Left ventricle myocardium inferior (tissue), 1 donor: ENCODE results near the gene TYW5. TPM values are rescaled to one million over a fixed set of nuclear protein-coding genes. Genes with fewer than 3 reads are reported as not detected.

ENCODE experiments used
- DNase-seq: peaks from one replicate; pipeline ENCODE4 v3.0.0-alpha.2; 2020
- H3K27ac ChIP-seq: fragments of 200-600 bp; replicated peaks from 2 replicates; pipeline ENCODE4 v1.8.0; 2021
- H3K27me3 ChIP-seq: fragments of 200-600 bp; 2 replicates; pipeline ENCODE4 v1.8.0; 2021; ENCODE audit warnings: low read depth
- H3K36me3 ChIP-seq: fragments of 200-600 bp; 2 replicates; pipeline ENCODE4 v1.8.0; 2021
- H3K4me1 ChIP-seq: fragments of 200-600 bp; 2 replicates; pipeline ENCODE4 v1.8.0; 2021
- H3K4me3 ChIP-seq: fragments of 200-600 bp; 2 replicates; pipeline ENCODE4 v1.8.0; 2021; ENCODE audit warnings: mild to moderate bottlenecking, moderate library complexity
- H3K9me3 ChIP-seq: fragments of 200-600 bp; replicated peaks from 2 replicates; pipeline ENCODE4 v1.8.0; 2021
- CTCF ChIP-seq: fragments of 200-600 bp; IDR thresholded peaks from 2 replicates; pipeline ENCODE4 v1.8.0; 2021; ENCODE audit warnings: antibody characterized with exemption, mild to moderate bottlenecking, borderline replicate concordance
- intact Hi-C: fragments of 100-400 bp; cut with micrococcal nuclease; formaldehyde crosslinking; loops from one replicate; pipeline ENCODE4 v1.11.0; 2022
- total RNA-seq: library from RNA; stranded (reverse); fragmentation: NEBNext Ultra II Directional; extraction: Animal tissue kit (Norgen Biotek cat#: 25700); gene quantifications from one replicate; pipeline ENCODE4 v1.2.1, GENCODE V29; 2021
- donor health status: DM: no; HTN: yes; CAD: no; lungs with severe emphysema.

The TYW5 gene
- total RNA-seq, 1 donor from 2014 or later: 2.9 TPM

- Histone ChIP-seq H3K9me3 (no peaks in the 10 kb centered on the region), H3K36me3 (no peaks in the 10 kb centered on the region), H3K27ac (peak overlapping the region; percentile 45), H3K4me1 (peaks cover 17% of the 10 kb centered on the region), H3K4me3 (no peak overlapping the region), H3K27me3 (no peaks in the 10 kb centered on the region)
- no peak for DNase-seq
- no peak for TF ChIP-seq CTCF
- intact Hi-C loops: no loop called here
These were observed 32.3 kb upstream of the TYW5 start for GRCh38 chr2:199987586-199987985.

GRCh38 chr2:199985625-199986207, 30.4 kb upstream of the TYW5 start:
- intact Hi-C loops: no loop called here
- peaks cover 17% of the 10 kb centered on the region for H3K4me1 ChIP-seq
- H3K4me3 ChIP-seq: no peak overlapping the region
- H3K27me3 ChIP-seq: no peaks in the 10 kb centered on the region
- no peaks in the 10 kb centered on the region for H3K9me3 ChIP-seq
- H3K36me3 ChIP-seq: no peaks in the 10 kb centered on the region
- peak; percentile 72 for TF ChIP-seq CTCF
- H3K27ac ChIP-seq: no peak overlapping the region
- peak; percentile 44 for DNase-seq

- TF ChIP-seq CTCF: no peak
- Histone ChIP-seq H3K27ac (no peak overlapping the region), H3K36me3 (no peaks in the 10 kb centered on the region), H3K27me3 (no peaks in the 10 kb centered on the region), H3K4me1 (peaks cover 23% of the 10 kb centered on the region), H3K9me3 (no peaks in the 10 kb centered on the region), H3K4me3 (no peak overlapping the region)
- no peak for DNase-seq
- intact Hi-C loops: loop anchor here (5.0 kb wide), 1 partner anchor 498 kb away; no protein-coding TSS in a partner anchor
These were observed 29.5 kb upstream of the TYW5 start for GRCh38 chr2:199984755-199985154.

- Histone ChIP-seq H3K27me3 (no peaks in the 10 kb centered on the region), H3K9me3 (no peaks in the 10 kb centered on the region), H3K4me1 (peaks cover 26% of the 10 kb centered on the region), H3K36me3 (no peaks in the 10 kb centered on the region), H3K27ac (no peak overlapping the region), H3K4me3 (no peak overlapping the region)
- intact Hi-C loops: loop anchor here (5.0 kb wide), 1 partner anchor 498 kb away; no protein-coding TSS in a partner anchor
- TF ChIP-seq CTCF: no peak
- no peak for DNase-seq
These were observed 28.9 kb upstream of the TYW5 start for GRCh38 chr2:199984159-199984558.

- peaks cover 24% of the 10 kb centered on the region for H3K4me1 ChIP-seq
- H3K27me3 ChIP-seq: no peaks in the 10 kb centered on the region
- H3K4me3 ChIP-seq: no peak overlapping the region
- TF ChIP-seq CTCF: no peak
- no peak overlapping the region for H3K27ac ChIP-seq
- intact Hi-C loops: loop anchor here (5.0 kb wide), 1 partner anchor 499 kb away; no protein-coding TSS in a partner anchor
- no peaks in the 10 kb centered on the region for H3K36me3 ChIP-seq
- DNase-seq: no peak
- H3K9me3 ChIP-seq: no peaks in the 10 kb centered on the region
These were observed 28.2 kb upstream of the TYW5 start for GRCh38 chr2:199983534-199983933.
